Measurements from ENCODE around the gene PIGP.

The PIGP gene

GRCh38 chr21:37047079-37047478 is 25.8 kb downstream of the PIGP start:
- no peak overlapping the region for H3K27ac ChIP-seq (ENCODE audit: low read length)
- H3K4me1 ChIP-seq (ENCODE audit: insufficient read depth, low read length): peaks cover 18% of the 10 kb centered on the region
- no peaks in the 10 kb centered on the region for H3K79me2 ChIP-seq (ENCODE audit: insufficient read depth, low read length)
- ATAC-seq (ENCODE audit: insufficient read depth, low read depth) (no peak), DNase-seq (no peak)
- no peak overlapping the region for H2AFZ ChIP-seq (ENCODE audit: low read depth, low read length)
- H3K36me3 ChIP-seq (ENCODE audit: insufficient read depth, low read length): no peaks in the 10 kb centered on the region
- no peak overlapping the region for H3K4me3 ChIP-seq (ENCODE audit: low read depth in 1 of 2, low read length in 2 of 2)
- H3K9ac ChIP-seq (ENCODE audit: low read depth, low read length): no peak overlapping the region
- no peaks in the 10 kb centered on the region for H4K20me1 ChIP-seq (ENCODE audit: insufficient read depth, low read length)
- H3K9me3 ChIP-seq (ENCODE audit: insufficient read depth, low read length, severe bottlenecking): no peaks in the 10 kb centered on the region
- no peak overlapping the region for H3K4me2 ChIP-seq (ENCODE audit: insufficient read depth, low read length)
- TF ChIP-seq CTCF (IDR thresholded peaks at IDR 0.05; ENCODE audit: borderline replicate concordance, extremely low read depth, low read length, poor library complexity, severe bottlenecking): no peak
- no peak for TF ChIP-seq EZH2 (IDR thresholded peaks at IDR 0.05; ENCODE audit: borderline replicate concordance, low read depth, low read length, severe bottlenecking)
- no peaks in the 10 kb centered on the region for H3K27me3 ChIP-seq (ENCODE audit: insufficient read depth, low read length, poor library complexity)

- H3K79me2 ChIP-seq (ENCODE audit: insufficient read depth, low read length): no peaks in the 10 kb centered on the region
- ATAC-seq (ENCODE audit: insufficient read depth, low read depth) (no peak), DNase-seq (no peak)
- H3K27ac ChIP-seq (ENCODE audit: low read length): no peak overlapping the region
- H3K27me3 ChIP-seq (ENCODE audit: insufficient read depth, low read length, poor library complexity): no peaks in the 10 kb centered on the region
- H3K4me3 ChIP-seq (ENCODE audit: low read depth in 1 of 2, low read length in 2 of 2): no peak overlapping the region
- no peak overlapping the region for H3K9ac ChIP-seq (ENCODE audit: low read depth, low read length)
- H3K9me3 ChIP-seq (ENCODE audit: insufficient read depth, low read length, severe bottlenecking): no peaks in the 10 kb centered on the region
- H3K4me1 ChIP-seq (ENCODE audit: insufficient read depth, low read length): peaks cover 18% of the 10 kb centered on the region
- H2AFZ ChIP-seq (ENCODE audit: low read depth, low read length): no peak overlapping the region
- H3K36me3 ChIP-seq (ENCODE audit: insufficient read depth, low read length): no peaks in the 10 kb centered on the region
- no peaks in the 10 kb centered on the region for H4K20me1 ChIP-seq (ENCODE audit: insufficient read depth, low read length)
- peak overlapping the region; percentile 30; the same call in 1 of the 2 replicates for H3K4me2 ChIP-seq (ENCODE audit: insufficient read depth, low read length)
- TF ChIP-seq EZH2 (IDR thresholded peaks at IDR 0.05; ENCODE audit: borderline replicate concordance, low read depth, low read length, severe bottlenecking) (no peak), CTCF (IDR thresholded peaks at IDR 0.05; ENCODE audit: borderline replicate concordance, extremely low read depth, low read length, poor library complexity, severe bottlenecking) (no peak)
Measured at GRCh38 chr21:37045556-37045955, 27.3 kb downstream of the PIGP start.

GRCh38 chr21:37045149-37045548 is 27.7 kb downstream of the PIGP start:
- DNase-seq (peak; percentile 76), ATAC-seq (ENCODE audit: insufficient read depth, low read depth) (peak; percentile 100)
- Histone ChIP-seq H3K79me2 (ENCODE audit: insufficient read depth, low read length) (no peaks in the 10 kb centered on the region), H3K27ac (ENCODE audit: low read length) (no peak overlapping the region), H3K4me2 (ENCODE audit: insufficient read depth, low read length) (peak overlapping the region; percentile 30; the same call in 1 of the 2 replicates), H3K36me3 (ENCODE audit: insufficient read depth, low read length) (no peaks in the 10 kb centered on the region), H2AFZ (ENCODE audit: low read depth, low read length) (no peak overlapping the region), H3K27me3 (ENCODE audit: insufficient read depth, low read length, poor library complexity) (no peaks in the 10 kb centered on the region), H3K4me3 (ENCODE audit: low read depth in 1 of 2, low read length in 2 of 2) (no peak overlapping the region), H3K9ac (ENCODE audit: low read depth, low read length) (no peak overlapping the region), H3K4me1 (ENCODE audit: insufficient read depth, low read length) (peaks cover 18% of the 10 kb centered on the region), H3K9me3 (ENCODE audit: insufficient read depth, low read length, severe bottlenecking) (no peaks in the 10 kb centered on the region), H4K20me1 (ENCODE audit: insufficient read depth, low read length) (no peaks in the 10 kb centered on the region)
- TF ChIP-seq CTCF (IDR thresholded peaks at IDR 0.05; ENCODE audit: borderline replicate concordance, extremely low read depth, low read length, poor library complexity, severe bottlenecking) (peak; percentile 10), EZH2 (IDR thresholded peaks at IDR 0.05; ENCODE audit: borderline replicate concordance, low read depth, low read length, severe bottlenecking) (no peak)

- DNase-seq (no peak), ATAC-seq (ENCODE audit: insufficient read depth, low read depth) (no peak)
- Histone ChIP-seq H3K27me3 (ENCODE audit: insufficient read depth, low read length, poor library complexity) (no peaks in the 10 kb centered on the region), H3K36me3 (ENCODE audit: insufficient read depth, low read length) (no peaks in the 10 kb centered on the region), H3K9me3 (ENCODE audit: insufficient read depth, low read length, severe bottlenecking) (no peaks in the 10 kb centered on the region), H3K4me1 (ENCODE audit: insufficient read depth, low read length) (peaks cover 18% of the 10 kb centered on the region), H3K27ac (ENCODE audit: low read length) (peak overlapping the region; percentile 53), H3K4me3 (ENCODE audit: low read depth in 1 of 2, low read length in 2 of 2) (peak overlapping the region in 1 of 2 experiments; percentile 18; a peak in 1 of 4 replicates), H3K4me2 (ENCODE audit: insufficient read depth, low read length) (peak overlapping the region; percentile 44), H3K9ac (ENCODE audit: low read depth, low read length) (no peak overlapping the region), H4K20me1 (ENCODE audit: insufficient read depth, low read length) (no peaks in the 10 kb centered on the region), H3K79me2 (ENCODE audit: insufficient read depth, low read length) (no peaks in the 10 kb centered on the region), H2AFZ (ENCODE audit: low read depth, low read length) (peak overlapping the region; percentile 38; the same call in 1 of the 2 replicates)
- TF ChIP-seq CTCF (IDR thresholded peaks at IDR 0.05; ENCODE audit: borderline replicate concordance, extremely low read depth, low read length, poor library complexity, severe bottlenecking) (no peak), EZH2 (IDR thresholded peaks at IDR 0.05; ENCODE audit: borderline replicate concordance, low read depth, low read length, severe bottlenecking) (no peak)
Measured at GRCh38 chr21:37044643-37045042, 28.2 kb downstream of the PIGP start.
